HG02571 (cell line): Measurements from ENCODE around the gene ARL16.
A peak's percentile ranks its signal among the peaks of the same experiment; 100 is the strongest.

Experiments used
- ATAC-seq: cut with Tn5 transposase; IDR thresholded peaks from one replicate; pipeline ENCODE4 v1.9.1; 2021; ENCODE audit warnings: mild to moderate bottlenecking, moderate library complexity; ENCODE audit not compliant: unreplicated experiment

Gene ARL16

DNA sequence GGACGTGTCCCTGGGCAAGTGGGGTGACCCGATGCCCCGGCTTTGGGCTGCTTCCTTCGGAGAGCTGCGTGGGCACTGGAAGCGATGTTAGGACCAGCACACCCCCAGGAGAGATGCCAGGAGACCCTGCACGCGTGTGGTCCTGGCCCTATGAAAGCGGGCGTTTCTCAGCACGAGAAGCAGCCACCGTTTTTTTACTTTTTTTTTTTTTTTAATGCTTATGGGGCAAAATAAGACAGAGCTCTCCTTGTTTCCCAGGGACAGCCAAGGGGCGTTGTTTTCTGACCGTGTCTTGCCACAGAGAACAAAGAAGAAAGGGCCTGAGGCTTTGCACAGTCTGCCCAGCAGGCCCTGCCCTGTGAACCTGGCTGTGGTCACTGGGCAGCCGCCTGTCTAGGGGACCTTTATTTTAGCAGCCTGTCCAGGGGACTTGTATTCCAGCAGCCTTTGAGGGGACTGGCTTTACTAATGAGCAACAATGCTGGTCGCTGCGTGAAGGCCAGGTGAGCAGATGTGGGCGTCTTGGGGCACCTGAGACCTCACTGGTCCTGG, 29.5 kb upstream of the ARL16 start:
- no peak for ATAC-seq

DNA sequence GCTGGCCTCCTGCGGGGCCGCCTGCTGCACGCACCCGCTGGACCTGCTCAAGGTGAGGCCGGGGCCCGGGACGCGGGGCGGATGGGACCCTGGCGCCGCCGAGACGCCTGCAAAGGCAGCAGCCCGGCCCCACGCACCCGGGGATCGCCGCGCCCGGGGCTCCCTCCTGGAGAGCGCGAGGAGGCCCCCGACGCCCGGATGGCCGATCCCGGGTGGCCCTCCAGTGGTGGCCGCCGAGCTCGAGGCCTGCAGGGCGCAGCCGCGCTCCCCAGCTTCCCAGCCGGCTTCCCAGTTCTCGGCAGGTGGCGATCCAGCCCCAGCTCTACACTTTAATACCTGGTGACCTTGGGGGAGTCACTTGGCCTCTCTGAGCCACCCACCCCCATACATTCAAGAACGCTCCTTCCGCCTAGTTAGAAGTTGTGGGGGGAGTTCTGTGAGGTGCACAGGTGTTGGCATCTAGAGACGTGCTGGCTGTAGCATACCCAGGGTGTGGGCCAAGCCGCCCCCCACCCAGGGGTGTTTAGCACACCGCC, 28.9 kb upstream of the ARL16 start:
- ATAC-seq: peak; percentile 2

DNA sequence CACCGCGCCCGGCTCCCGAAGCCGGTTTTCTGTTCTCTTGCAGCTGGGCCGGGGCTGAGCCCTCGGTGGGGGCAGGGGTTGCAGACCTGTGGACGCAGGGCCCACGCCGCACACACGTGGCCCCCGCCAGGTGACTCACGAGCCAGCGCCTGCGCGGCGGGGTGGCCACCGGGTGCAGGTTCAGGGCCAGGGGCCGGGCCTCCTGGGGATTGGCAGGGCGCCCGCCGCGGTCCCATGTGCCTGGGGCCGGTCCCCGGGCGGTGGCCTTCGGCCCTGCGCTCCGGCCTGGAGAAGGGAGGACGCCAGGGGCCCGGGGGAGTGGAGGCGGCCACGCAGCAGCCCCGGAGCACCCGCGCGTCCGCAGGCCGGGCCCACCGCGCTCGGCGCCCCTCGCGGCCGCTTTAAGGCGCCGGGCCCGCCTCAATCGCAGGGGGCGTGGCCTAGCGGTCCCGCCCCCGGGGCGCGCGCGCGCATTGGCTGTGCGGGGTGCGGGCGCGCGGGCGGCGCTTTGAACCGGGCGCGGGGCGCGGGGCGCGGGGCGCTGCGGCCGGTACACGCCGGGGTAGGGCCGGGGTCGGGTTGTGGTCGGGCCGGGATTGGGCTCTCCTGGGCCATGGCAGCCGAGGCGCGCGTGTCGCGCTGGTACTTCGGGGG, 28.3 kb upstream of the ARL16 start, which contains the start of gene SLC25A10:
TSS of gene SLC25A10 (plus strand) at position 471 of the 654 bp plus-strand sequence. CDS start at position 614, 143 bp downstream.
- ATAC-seq: peak; percentile 55

DNA sequence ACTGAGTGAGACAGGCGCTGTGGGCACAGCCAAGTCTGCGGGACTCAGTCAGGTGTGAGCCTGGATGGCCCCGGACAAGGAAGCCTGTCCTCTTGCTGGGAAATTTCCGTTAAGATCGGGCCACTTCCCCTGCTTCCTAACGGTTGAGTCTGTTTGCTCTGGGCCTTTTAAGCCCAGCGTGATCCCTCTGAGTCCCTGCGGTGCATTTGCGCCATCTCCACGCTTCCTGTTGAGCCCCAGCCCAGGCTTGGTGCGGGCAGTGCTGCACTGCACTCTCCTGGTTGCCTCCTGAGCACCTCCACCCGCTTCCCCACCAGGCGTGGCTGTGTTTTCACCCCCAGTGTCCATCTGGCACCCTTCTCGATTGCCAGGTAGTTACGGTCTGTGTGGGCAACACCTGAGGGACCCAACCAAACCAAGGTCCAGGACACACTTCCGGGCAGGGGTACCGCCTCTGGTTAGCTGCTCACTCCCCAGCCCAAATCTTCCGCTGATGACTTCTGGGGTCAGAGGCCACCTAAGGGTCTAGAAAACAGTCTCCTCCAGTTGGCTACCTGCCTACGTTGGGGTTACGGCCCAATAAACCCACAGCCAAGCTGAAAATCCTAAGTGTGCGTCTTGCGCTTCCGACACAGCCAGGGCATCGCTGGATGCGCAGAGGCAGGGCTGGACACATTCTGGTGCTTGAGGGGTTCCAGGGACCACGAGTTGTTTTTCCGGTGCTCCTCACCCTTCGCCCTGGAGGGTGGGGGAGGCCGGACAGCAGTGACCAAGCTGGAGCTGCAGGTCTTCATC, 27.1 kb upstream of the ARL16 start:
- no peak for ATAC-seq

DNA sequence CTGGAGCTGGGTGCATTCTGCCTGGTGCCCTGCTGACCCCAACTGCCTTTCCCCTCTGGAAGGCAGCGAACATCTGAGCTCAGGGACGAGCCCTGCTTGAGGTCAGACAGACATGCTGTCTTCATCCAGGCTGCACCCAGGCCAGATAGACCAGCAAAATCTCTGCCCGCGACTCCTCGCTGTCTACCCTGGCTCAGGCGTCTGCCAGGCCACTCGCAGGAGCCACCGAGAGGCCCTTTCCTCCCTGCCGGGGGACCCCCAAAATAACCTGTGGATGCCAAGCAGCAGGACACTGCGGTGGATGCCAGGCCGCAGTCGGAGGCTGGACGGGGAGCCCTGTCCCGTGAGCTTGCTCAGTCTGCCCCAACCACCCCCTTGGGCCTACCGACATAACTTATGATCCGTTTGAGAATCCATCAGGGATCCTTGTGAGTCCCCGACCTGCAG, 25.2 kb upstream of the ARL16 start:
- ATAC-seq: no peak

DNA sequence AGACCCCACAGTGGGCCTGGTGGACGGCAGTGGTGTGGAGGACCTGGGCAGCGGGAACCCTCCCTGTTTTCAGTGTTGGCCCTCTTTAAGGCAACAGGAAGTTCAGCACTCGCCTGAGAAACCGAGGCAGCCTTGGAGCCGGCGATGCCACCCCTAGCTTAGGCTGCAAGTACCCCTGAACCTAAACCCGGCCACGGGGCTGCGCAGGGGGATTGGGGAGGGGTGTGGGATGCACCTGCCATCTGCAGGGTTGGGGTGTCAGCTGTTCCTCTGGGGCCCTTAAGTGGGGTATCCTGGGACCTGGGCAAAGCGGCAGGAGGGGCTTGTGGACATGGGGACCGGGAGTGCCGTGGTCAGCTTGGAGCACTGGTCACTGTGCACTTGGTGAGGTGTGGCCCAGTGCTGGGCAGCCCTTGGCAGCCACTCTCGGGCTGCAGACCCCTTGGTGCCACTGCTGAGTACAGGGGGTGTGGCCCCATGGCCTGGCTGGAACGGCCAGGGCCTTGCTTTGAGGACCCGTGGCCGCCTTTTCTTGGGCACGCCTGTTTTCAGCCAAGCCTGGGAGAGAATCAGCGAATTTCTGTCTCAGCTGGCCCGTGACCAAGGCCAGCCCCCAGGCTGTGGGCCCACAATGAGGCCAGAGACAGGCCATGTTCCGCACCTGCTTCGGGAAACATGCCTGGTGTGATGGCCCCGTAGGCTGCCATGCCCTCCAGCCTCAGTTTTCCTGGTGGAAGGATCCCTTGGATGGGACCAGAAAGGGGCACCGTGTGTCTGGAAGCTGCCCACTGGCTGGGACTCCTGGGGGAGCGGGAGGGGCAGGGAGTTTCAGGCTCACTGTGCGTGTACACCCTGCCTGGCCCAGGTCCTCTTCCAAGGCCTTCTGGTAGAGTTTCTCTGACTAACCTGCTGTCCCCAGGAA, 24.4 kb upstream of the ARL16 start:
- ATAC-seq: no peak

DNA sequence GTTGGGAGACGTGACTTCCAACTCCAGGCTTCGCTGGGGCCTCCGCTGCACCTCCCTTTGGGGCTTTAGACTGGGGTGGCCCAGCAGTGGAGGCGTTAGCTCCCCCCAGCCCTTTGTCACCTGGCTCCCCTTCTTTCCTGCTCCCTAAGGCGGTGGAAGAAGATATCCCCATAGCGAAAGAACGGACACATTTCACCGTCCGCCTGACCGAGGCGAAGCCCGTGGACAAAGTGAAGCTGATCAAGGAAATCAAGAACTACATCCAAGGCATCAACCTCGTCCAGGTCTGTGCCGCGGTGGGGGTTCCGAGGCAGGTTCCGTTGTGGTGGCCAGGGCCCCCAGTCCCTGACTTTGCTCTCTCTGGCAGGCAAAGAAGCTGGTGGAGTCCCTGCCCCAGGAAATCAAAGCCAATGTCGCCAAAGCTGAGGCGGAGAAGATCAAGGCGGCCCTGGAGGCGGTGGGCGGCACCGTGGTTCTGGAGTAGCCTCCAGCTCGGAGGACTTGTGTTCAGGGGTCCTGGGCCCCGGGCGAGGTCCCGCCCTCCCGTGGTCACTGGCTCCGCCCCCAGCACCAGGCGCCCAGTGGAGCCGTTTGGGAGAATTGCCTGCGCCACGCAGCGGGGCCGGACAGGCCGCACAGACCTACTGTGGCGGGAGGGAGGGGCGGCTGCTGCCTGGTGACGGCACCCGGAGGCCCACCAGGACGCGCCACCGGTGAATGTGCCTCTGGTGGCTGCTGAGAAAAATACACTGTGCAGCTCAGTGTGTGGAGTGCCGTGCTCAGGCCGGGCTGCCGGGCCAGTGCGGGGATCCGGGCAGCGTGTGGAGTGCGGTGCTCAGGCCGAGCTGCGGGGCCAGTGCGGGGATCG, 23.4 kb upstream of the ARL16 start:
- no peak for ATAC-seq

DNA sequence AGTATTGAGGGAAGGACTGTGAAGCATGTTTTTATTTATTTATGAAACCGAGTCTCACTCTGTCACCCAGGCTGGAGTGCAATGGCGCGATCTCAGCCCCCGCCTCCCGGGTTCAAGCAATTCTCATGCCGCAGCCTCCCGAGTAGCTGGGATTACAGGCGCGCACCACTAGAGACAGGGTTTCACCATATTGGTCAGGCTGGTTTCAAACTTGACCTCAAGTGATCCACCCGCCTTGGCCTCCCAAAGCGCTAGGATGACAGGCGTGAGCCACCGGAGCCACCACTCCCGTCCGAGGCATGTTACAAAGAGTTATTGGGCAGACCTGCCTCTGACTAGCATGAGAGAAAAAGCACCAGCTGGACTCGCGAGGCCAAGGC, 22.6 kb upstream of the ARL16 start:
- ATAC-seq: no peak

DNA sequence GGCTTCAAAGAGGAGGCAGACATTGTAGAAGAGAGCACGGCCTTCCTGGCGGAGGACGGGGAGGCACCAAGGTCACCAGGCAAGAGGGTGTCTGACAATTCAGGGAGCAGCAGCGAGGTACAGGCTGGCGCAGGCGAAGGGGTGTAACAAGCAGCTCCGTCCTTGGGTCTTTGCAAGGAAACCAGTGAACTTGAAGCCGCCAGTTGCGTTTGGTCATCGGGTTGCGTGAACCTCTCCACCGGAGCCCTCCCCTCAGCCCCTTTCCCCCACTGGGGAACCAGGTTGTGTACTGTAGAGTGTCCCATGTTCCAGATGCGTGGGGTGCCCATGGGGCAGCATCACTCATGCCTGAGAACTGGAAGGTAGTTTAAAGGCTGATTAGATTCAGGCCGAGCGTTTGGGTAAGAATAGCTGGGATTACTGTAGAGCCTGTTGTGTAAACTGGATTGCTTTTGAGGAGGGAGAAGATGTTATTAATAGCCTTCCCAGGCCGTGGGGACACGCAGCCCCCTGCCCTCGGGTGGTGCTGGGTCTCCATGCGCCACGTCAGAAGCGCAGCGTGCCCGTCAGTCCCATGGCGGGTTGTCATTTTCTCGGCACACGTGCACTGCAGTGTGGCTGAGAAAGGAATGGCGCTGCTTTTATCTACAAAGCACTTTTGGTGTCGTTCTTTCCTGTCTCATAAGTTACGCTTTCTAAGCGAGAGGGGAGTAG, 22.1 kb upstream of the ARL16 start:
- ATAC-seq: no peak

DNA sequence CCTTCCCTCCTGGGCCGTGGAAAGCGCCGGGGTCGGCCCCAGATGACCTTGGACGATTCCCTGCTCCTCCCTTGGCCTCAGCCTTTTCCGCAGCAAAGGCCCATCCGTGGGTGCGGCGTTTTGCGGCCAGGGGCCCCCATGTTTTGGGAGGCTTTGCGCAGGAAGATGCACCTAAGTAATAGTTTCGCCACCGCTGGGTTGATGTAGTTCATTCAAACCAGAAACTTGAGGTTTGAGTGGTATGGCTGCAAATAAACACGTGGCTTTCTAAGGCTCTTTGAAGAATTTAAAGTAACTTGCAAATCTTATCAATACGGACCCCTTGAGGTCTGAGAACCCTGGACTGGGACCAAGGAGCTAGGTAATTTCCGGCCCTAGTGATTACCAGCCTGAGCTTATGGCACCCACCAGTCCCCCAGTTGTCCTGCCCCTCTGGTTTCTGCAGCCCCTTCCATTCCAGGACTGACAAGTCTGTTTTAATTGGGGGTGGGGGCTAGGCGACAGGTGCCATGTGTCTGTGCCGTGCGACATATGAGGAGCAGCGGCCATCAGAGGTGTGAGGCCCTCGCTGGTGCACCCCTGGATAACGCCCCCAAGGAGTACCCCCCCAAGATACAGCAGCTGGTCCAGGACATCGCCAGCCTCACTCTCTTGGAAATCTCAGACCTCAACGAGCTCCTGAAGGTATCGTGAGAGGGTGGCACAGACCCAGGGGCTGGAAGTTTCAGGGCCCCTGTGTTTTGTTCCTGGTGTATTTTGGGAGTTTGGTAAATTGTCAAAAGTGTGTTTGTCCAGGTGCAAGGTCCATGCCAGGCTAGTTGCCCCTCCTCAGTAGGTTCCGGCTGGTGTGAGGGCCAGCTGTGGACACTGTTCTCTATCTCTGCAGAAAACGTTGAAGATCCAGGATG, 20.4 kb upstream of the ARL16 start:
- ATAC-seq: no peak

DNA sequence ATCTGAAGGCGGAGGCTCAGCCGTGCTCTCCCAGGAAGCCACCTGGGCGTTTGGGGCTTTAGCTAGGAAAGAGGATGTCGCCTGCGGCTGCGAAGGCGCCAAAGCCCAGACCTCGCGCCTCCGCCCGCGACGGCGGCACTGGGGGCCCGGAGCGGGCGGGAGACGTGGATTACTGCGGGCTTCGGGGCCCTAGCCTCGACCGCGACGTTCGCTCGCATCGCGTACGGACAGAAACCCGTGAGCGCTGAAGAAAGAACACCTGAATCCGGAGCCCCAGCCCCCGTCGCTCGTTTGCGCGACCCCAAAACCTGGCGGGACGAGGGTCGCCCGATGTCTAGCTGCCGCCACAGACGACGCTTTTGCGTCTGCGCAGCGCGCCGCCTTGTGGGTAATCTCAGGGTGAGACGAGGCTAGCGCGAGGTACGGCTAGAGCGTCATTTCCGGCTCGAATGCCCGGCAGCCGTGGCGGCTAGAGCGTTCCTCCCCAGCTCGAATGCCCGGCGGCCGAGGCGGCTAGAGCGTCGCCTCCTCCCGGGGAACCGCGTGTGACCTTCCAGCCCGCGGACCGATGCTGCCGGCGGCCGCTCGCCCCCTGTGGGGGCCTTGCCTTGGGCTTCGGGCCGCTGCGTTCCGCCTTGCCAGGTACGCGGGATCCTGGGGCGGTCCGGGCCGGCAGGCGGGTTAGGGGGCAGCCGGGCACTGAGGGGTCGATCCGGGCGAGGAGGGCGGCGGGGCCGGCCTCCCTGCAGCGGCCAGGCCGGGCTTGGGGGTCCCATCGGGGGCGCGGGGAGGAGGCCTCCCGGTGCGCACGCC, 19.5 kb upstream of the ARL16 start, which contains the start of gene MRPL12:
TSS of gene MRPL12 (plus strand) at position 434 of the 813 bp plus-strand sequence. CDS start at position 569, 135 bp downstream.
- peak; percentile 76 for ATAC-seq

DNA sequence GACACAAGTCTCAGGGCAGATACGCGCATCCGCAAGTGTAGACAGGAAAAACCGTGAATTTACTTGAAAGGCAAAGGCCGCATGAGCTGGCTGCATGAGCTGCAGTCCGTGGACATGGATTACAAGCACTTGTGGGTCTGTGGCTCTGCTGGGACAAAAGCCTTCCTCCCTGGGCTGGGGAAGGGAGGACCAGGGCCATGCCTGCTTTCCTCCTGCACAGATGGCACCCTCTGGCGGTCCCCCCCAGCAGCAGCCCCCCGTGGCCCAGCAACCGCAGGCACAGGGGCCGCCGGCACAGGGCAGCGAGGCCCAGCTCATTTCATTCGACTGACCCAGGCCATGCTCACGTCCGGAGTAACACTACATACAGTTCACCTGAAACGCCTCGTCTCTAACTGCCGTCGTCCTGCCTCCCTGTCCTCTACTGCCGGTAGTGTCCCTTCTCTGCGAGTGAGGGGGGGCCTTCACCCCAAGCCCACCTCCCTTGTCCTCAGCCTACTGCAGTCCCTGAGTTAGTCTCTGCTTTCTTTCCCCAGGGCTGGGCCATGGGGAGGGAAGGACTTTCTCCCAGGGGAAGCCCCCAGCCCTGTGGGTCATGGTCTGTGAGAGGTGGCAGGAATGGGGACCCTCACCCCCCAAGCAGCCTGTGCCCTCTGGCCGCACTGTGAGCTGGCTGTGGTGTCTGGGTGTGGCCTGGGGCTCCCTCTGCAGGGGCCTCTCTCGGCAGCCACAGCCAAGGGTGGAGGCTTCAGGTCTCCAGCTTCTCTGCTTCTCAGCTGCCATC, 17.9 kb upstream of the ARL16 start:
- no peak for ATAC-seq

DNA sequence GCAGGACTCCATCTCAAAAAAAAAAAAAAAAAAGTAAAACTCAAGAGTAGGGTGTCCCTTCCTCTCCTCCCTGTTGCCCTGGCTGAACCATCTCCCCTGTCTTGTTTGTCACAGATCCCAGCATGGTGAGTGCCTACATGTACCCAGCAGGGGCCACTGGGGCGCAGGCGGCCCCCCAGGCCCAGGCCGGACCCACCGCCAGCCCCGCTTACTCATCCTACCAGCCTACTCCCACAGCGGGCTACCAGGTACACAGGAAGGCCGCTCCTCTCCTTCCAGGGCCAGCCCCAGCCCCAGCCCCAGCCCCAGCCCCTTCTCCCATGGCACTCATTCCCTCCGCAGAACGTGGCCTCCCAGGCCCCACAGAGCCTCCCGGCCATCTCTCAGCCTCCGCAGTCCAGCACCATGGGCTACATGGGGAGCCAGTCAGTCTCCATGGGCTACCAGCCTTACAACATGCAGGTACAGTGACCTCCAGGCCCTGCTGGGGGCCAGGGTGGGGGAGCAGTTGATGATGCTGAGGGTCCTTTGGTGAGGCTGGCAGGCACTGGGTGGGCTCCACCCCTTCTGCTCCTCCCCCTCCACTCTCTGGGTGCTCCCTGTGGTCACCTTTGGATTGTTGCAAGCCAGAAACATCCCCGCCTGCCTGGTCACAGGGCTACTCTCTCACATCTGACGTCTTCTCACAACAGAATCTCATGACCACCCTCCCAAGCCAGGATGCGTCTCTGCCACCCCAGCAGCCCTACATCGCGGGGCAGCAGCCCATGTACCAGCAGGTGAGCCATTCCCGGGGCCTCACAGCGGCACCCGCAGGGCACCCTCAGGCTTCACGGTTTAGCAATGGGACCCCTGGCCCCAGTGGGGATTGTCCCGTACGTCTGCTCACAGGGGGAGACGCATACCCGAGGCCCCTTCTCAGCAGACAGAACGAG, 17.0 kb upstream of the ARL16 start:
- ATAC-seq: no peak

DNA sequence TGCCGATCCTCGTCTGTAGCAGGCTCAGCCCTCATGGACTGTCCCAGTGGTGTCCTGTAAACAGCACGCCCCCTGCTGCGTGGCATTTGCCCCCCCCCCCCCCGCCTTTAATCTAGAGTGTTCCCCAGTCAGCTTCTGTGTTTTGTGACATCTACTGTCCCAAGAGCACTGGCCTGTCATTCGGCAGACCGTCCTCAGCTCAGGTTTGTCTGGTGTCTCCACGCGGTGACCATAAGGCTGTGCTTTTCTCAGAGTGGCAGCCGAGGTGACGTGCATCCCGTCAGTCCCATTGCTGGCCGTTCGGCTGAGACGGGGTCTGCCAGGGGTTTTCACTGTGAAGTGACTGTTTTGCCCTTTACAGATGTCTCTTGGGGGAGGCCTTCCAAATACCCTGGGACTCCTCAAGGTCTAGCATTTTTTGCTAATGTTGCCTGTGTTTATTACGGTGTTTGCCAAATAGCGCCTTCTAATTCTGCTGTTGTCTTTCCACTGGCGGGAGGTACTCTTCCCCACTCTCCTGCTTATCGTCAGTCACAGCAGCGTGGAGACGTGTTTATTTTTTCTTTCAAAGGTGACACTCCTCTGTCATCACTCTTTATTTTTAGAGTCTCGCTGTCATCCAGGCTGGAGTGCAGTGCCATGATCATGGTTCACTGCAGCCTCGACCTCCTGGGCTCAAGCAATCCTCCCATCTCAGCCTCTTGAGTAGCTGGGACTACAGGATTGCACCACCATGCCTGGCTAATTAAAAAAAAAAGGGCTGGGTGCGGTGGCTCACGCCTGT, 13.9 kb upstream of the ARL16 start:
- ATAC-seq: no peak
